Gastrocnemius medialis (tissue), 4 donors: ENCODE data around the gene NTPCR.

ENCODE experiments used
- POLR2A ChIP-seq, 2 donors: fragments of 450-650 bp; IDR thresholded peaks; one replicate each; pipeline ENCODE4 v1.6.1; 2017; ENCODE audit warnings: antibody characterized with exemption in 2 of 2, mild to moderate bottlenecking in 2 of 2, moderate library complexity in 2 of 2
- TF ChIP-seq, protein P1 (sequence below), 5 experiments: fragments of 450-650 bp in 3 of 5; fragments of 200-600 bp in 2 of 5; sonication (generic) in 2 of 5; IDR thresholded peaks in 4 of 5; conservative IDR thresholded peaks in 1 of 5; 1 replicate in 4 of 5; 2 replicates in 1 of 5; pipeline ENCODE4 v1.5.1; 2016 to 2019; ENCODE audit warnings: antibody characterized with exemption in 5 of 5, mild to moderate bottlenecking in 3 of 5, moderate library complexity in 3 of 5

DNA sequence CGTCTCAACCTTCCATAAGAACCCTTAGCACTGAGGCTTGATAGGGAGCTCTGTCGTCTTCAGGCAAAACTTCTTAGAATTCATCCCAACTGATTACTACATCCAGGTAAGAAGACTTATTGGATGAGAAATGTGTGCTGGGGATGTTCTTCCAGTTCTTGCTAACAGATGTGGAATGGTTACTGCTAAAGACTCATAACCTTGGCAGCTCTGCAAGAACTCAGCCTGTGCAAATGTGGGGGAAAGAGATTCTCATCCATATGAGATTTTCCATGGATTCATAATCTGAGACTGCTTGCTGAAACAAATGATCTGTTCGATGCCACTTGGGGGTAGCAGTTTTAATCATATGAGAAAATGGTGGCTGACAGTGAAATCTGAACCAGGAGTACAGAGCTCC is 48.2 kb downstream of the NTPCR start:
- TF ChIP-seq POLR2A (IDR thresholded peaks at IDR 0.05): no peak
- TF ChIP-seq, protein P1, sequence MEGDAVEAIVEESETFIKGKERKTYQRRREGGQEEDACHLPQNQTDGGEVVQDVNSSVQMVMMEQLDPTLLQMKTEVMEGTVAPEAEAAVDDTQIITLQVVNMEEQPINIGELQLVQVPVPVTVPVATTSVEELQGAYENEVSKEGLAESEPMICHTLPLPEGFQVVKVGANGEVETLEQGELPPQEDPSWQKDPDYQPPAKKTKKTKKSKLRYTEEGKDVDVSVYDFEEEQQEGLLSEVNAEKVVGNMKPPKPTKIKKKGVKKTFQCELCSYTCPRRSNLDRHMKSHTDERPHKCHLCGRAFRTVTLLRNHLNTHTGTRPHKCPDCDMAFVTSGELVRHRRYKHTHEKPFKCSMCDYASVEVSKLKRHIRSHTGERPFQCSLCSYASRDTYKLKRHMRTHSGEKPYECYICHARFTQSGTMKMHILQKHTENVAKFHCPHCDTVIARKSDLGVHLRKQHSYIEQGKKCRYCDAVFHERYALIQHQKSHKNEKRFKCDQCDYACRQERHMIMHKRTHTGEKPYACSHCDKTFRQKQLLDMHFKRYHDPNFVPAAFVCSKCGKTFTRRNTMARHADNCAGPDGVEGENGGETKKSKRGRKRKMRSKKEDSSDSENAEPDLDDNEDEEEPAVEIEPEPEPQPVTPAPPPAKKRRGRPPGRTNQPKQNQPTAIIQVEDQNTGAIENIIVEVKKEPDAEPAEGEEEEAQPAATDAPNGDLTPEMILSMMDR (IDR thresholded peaks at IDR 0.05 in 4 of 5, conservative IDR thresholded peaks at IDR 0.05 in 1 of 5): no peak
